Measurements from ENCODE around the gene PTPRH. TPM values are rescaled to one million over a fixed set of nuclear protein-coding genes. Genes with fewer than 3 reads are reported as not detected.

Gene PTPRH
- total RNA-seq, 1 donor from 2014 or later, result 175 TPM

DNA sequence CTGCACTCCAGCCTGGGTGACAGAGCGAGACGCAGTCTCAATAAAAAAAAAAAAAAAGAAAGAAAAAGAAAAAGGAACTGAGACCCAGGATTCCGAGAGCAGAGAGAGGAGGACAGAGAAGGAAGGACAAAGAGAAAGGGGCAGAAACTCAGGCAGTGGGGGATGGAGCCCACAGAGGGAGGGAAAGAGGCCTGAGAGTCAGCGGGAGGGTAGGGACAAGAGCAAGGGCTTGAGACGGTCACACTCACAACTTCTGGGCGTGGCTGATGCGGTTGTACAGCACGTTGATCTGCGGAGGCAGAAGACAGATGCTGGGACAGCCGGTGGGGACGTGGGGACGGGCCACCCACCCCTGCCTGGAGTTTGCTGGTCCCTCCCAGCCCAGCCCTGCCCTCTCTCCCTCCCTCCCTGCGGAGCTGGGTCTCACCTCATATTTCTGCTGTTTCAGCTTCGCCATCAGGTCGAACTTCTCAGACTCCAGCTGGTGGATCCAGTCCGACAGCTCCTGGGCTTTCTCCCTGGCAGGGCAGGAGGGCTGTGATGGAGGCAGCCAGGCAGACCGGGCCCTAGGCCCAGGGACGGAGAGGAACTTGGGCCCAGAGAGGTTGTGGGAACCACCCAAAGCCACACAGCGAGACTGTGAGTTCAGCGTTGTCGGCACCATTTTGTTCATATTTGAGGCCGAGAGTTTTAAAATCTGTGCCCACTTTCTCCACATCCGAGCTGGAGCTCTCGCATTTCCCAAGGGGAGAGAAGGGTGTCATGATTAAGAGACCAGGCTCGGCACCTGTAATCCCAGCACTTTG, 75.5 kb downstream of the PTPRH start:
- DNase-seq (ENCODE audit: low spot score), result no peak

- DNase-seq (ENCODE audit: low spot score), result no peak
Measured at GRCh38 chr19:55132453-55133129, 76.7 kb downstream of the PTPRH start.

GRCh38 chr19:55131421-55131820, 77.9 kb downstream of the PTPRH start:
- DNase-seq (ENCODE audit: low spot score), result no peak

Other genes with a start within 250 kb of the PTPRH start
- gene NLRP2, start 243.1 kb downstream of the PTPRH start, total RNA-seq, result 14.8 TPM
- gene GP6, start 171.2 kb downstream of the PTPRH start, total RNA-seq, result 0.72 TPM
- 63.0 TPM for gene RDH13, start 146.4 kb downstream of the PTPRH start, total RNA-seq
- 127 TPM for gene EPS8L1, start 133.6 kb downstream of the PTPRH start, total RNA-seq
- gene PPP1R12C, start 91.9 kb downstream of the PTPRH start, total RNA-seq, result 189 TPM
- gene TNNT1, start 60.3 kb downstream of the PTPRH start, total RNA-seq, result 0.72 TPM
- gene TNNI3, start 51.8 kb downstream of the PTPRH start, total RNA-seq, result not detected
- 7.3 TPM for gene DNAAF3, start 42.9 kb downstream of the PTPRH start, total RNA-seq
- not detected for gene SYT5, start 29.2 kb downstream of the PTPRH start, total RNA-seq
- gene TMEM86B, start 19.3 kb upstream of the PTPRH start, total RNA-seq, result 193 TPM
- 108 TPM for gene PPP6R1, start 49.5 kb upstream of the PTPRH start, total RNA-seq
- 28.8 TPM for gene HSPBP1, start 70.6 kb upstream of the PTPRH start, total RNA-seq
- gene BRSK1, start 74.5 kb upstream of the PTPRH start, total RNA-seq, result 5.2 TPM
- 10.1 TPM for gene TMEM150B, start 115.8 kb upstream of the PTPRH start, total RNA-seq
- gene KMT5C, start 130.4 kb upstream of the PTPRH start, total RNA-seq, result 24.9 TPM
- not detected for gene COX6B2, start 145.2 kb upstream of the PTPRH start, total RNA-seq
- gene GARIN5B, start 153.8 kb upstream of the PTPRH start, total RNA-seq, result not detected
- gene IL11, start 161.0 kb upstream of the PTPRH start, total RNA-seq, result 0.69 TPM
- not detected for gene TMEM190, start 167.3 kb upstream of the PTPRH start, total RNA-seq
- 39.9 TPM for gene TMEM238, start 174.8 kb upstream of the PTPRH start, total RNA-seq
- 1,612 TPM for gene RPL28, start 176.4 kb upstream of the PTPRH start, total RNA-seq
- 26.4 TPM for gene UBE2S, start 198.3 kb upstream of the PTPRH start, total RNA-seq
- not detected for gene SHISA7, start 233.8 kb upstream of the PTPRH start, total RNA-seq

Measured in mucosa of gallbladder (tissue), 1 donor.